Mesothelial cell of epicardium (in vitro differentiated cells): ENCODE measurements around the gene DUS4L. TPM values are rescaled to one million over a fixed set of nuclear protein-coding genes. Genes with fewer than 3 reads are reported as not detected.
"Not testable (repeated sequence)": the region's sequence is repeated elsewhere in the genome, so short reads cannot be mapped to it uniquely, and the experiment has no call there.

ENCODE experiments used
- DNase-seq, 2 experiments: peaks; one replicate each; pipeline ENCODE4 v3.0.0; 2021; ENCODE audit warnings: low spot score in 2 of 2; ENCODE audit not compliant: unreplicated experiment in 2 of 2
- H3K27ac Mint-ChIP-seq: 2 replicates; pipeline ENCODE4 v1.8.0; 2021; ENCODE audit warnings: mixed read lengths
- H3K27me3 Mint-ChIP-seq: 2 replicates; pipeline ENCODE4 v1.8.0; 2021; ENCODE audit warnings: low read depth, mixed read lengths
- H3K36me3 Mint-ChIP-seq: 2 replicates; pipeline ENCODE4 v1.8.0; 2021; ENCODE audit warnings: mixed read lengths
- H3K4me1 Mint-ChIP-seq: 2 replicates; pipeline ENCODE4 v1.8.0; 2021; ENCODE audit warnings: mixed read lengths
- H3K4me3 Mint-ChIP-seq: 2 replicates; pipeline ENCODE4 v1.8.0; 2021; ENCODE audit warnings: mild to moderate bottlenecking, moderate library complexity, mixed read lengths
- H3K9me3 Mint-ChIP-seq: 2 replicates; pipeline ENCODE4 v1.8.0; 2021; ENCODE audit warnings: mixed read lengths
- total RNA-seq: library from RNA; stranded (reverse); gene quantifications from 3 replicates; pipeline ENCODE4 v1.2.1, GENCODE V29; 2021
- TF ChIP-seq, protein P1 (sequence below): fragments of 200-600 bp; sonication (generic); IDR thresholded peaks from one replicate; pipeline ENCODE4 v1.5.0; 2021; ENCODE audit warnings: antibody characterized with exemption; ENCODE audit not compliant: unreplicated experiment

Gene DUS4L
- total RNA-seq, 1 donor from 2014 or later: 12.8 TPM

DNA sequence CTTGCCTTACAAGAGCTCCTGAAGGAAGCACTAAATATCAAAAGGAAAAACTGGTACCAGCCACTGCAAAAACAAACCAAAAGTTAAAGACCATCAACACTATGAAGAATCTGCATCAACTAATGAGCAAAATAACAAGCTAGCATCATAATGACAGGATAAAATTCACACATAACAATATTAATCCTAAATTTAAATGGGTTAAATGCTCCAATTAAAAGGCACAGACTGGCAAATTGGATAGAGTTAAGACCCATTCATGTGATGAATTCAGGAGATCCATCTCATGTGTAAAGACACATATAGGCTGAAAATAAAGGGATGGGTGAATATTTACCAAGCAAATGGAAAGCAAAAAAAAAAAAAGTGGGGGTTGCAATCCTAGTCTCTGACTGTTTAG, 29.6 kb upstream of the DUS4L start:
- Mint-ChIP-seq H3K4me1 (no peaks in the 10 kb centered on the region), H3K27ac (no peak overlapping the region), H3K27me3 (no peaks in the 10 kb centered on the region), H3K9me3 (peaks cover 37% of the 10 kb centered on the region), H3K36me3 (peaks cover 48% of the 10 kb centered on the region), H3K4me3 (no peak overlapping the region)
- TF ChIP-seq, protein P1, sequence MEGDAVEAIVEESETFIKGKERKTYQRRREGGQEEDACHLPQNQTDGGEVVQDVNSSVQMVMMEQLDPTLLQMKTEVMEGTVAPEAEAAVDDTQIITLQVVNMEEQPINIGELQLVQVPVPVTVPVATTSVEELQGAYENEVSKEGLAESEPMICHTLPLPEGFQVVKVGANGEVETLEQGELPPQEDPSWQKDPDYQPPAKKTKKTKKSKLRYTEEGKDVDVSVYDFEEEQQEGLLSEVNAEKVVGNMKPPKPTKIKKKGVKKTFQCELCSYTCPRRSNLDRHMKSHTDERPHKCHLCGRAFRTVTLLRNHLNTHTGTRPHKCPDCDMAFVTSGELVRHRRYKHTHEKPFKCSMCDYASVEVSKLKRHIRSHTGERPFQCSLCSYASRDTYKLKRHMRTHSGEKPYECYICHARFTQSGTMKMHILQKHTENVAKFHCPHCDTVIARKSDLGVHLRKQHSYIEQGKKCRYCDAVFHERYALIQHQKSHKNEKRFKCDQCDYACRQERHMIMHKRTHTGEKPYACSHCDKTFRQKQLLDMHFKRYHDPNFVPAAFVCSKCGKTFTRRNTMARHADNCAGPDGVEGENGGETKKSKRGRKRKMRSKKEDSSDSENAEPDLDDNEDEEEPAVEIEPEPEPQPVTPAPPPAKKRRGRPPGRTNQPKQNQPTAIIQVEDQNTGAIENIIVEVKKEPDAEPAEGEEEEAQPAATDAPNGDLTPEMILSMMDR: no peak
- DNase-seq: no peak

DNA sequence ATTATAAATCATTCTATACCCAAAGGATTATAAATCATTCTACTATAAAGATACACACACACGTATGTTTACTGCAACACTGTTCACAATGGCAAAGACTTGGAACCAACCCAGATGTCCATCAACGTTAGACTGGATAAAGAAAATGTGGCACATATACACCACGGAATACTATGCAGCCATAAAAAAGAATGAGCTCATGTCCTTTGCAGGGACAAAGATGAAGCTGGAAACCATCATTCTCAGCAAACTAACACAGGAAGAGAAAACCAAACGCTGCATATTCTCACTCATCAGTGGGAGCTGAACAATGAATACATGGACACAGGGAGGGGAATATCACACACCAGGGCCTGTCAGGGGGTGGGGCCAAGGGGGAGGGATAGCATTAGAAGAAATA, 26.5 kb upstream of the DUS4L start:
- H3K27me3 Mint-ChIP-seq, DNase-seq, H3K4me1 Mint-ChIP-seq, H3K27ac Mint-ChIP-seq, H3K4me3 Mint-ChIP-seq: not testable (repeated sequence)
- Mint-ChIP-seq H3K9me3 (peaks cover 41% of the 10 kb centered on the region), H3K36me3 (peaks cover 55% of the 10 kb centered on the region)

DNA sequence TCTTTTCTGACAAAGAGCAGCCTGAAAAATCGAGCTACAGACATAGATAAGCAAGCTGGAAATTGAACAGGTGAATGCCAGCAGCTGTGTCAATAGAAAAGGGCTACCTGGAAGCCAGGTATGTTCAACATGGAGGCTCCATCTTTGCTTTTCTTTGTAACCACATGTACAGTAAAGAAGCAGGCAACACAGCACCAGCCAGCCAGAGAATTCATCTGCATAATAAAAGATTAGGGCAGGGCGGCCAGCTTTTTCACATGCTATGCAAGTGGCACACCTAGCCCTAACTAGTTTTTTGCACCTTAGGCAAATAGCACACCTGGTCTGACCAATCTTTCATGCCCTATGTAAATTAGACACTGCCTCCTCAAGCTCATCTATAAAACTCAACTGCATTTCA, 25.8 kb upstream of the DUS4L start:
- no peak overlapping the region for H3K27ac Mint-ChIP-seq
- no peaks in the 10 kb centered on the region for H3K4me1 Mint-ChIP-seq
- TF ChIP-seq, protein P1: no peak
- H3K27me3 Mint-ChIP-seq: no peaks in the 10 kb centered on the region
- H3K4me3 Mint-ChIP-seq: no peak overlapping the region
- DNase-seq: no peak
- peaks cover 58% of the 10 kb centered on the region for H3K36me3 Mint-ChIP-seq
- H3K9me3 Mint-ChIP-seq: peaks cover 44% of the 10 kb centered on the region

DNA sequence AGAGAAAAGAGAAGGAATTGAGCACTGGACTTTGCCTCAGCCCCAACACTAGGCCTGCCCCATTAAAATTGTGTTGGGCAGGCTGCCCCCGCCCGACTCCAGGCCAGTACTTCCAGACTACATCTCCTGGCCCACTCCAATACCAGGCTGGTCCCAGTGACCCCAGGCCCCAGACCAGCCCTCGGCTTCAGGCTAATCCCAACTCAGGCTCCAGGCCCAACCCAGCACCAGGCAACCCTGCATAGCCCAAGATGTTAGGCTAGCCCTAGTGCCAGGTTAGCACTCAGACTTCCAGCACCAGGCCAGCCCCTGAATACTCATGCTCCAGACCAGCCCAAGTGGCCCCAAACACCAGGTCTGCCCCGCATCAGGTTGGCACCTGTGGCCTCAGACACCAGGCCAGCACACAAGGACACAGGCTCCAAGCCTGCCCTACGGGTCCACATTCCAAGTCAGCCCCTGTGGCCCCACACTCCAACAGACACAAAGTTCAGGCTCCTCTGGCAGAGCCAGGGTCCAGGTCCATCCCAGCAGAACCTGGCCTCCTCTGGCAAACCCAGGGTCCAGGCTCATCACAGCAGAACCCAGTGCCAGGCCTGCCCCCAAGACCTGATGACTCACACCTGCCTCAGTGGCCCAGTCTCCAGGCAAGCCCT, 20.3 kb upstream of the DUS4L start:
- Mint-ChIP-seq H3K4me1 (no peaks in the 10 kb centered on the region), H3K27me3 (no peaks in the 10 kb centered on the region), H3K36me3 (peaks cover 55% of the 10 kb centered on the region), H3K4me3 (no peak overlapping the region), H3K9me3 (peaks cover 37% of the 10 kb centered on the region), H3K27ac (no peak overlapping the region)
- no peak for DNase-seq
- TF ChIP-seq, protein P1: no peak

DNA sequence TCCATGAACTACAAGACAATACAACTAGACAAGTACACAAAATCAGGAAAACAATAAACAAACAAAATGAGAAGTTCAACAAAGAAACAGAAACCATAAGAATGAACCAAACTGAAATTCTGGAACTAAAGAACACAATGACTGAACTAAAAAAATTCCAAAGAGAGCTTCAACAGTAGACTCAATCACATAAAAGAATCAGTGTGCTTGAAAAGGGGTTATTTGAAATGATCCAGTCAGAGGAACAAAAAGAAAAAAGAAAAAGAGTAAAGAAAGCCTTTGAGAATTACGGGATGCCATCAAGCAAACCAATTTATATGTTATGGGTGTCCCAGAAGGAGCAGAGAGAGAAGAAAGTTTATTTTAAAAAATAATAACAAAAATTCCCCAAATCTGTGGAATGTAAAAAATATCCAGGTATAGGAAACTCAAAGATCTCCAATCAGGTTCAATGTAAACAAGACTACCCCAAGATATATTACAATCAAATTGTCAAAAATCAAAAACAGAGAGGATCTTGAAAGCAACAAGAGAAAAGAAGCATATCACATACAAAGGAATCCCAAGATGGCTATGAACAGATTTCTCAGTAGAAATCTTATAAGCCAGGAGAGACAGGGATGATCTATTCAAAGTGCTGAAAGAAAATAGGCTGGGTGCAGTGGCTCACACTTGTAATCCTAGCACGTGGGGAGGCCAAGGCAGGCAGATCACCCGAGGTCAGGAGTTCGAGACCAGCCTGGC, 18.8 kb upstream of the DUS4L start:
- DNase-seq: no peak
- H3K36me3 Mint-ChIP-seq: peaks cover 58% of the 10 kb centered on the region
- H3K4me3 Mint-ChIP-seq: no peak overlapping the region

DNA sequence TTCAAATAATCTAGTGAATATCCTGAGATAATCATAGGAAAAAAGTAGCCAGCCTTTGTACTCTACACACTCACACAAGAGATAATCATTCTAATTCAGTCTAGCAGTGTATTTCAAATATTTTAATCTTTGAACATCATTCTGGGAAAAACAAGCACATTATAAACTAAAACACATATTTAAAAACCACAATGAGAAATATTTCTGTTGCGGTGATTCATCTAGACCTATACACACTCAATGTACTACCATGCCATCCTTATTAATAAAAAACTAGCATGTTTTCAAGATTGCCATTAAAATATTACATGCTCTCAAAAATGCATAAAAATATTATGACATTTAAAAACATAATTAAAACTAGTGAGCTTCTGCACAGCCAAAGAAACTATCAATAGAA, 11.8 kb upstream of the DUS4L start:
- peaks cover 6% of the 10 kb centered on the region for H3K9me3 Mint-ChIP-seq
- H3K36me3 Mint-ChIP-seq: peaks cover 44% of the 10 kb centered on the region
- H3K4me3 Mint-ChIP-seq: no peak overlapping the region
- H3K4me1 Mint-ChIP-seq: no peaks in the 10 kb centered on the region
- H3K27ac Mint-ChIP-seq: no peak overlapping the region
- no peaks in the 10 kb centered on the region for H3K27me3 Mint-ChIP-seq
- TF ChIP-seq, protein P1: no peak
- DNase-seq: no peak

More for the DNA sequence above, 18.8 kb upstream of the DUS4L start:
- Mint-ChIP-seq H3K27ac (no peak overlapping the region), H3K4me1 (no peaks in the 10 kb centered on the region), H3K27me3 (no peaks in the 10 kb centered on the region), H3K9me3 (peaks cover 37% of the 10 kb centered on the region)
- TF ChIP-seq, protein P1: no peak
